Measurements from ENCODE around the gene PYGB.
"Not testable (repeated sequence)": the region's sequence is repeated elsewhere in the genome, so short reads cannot be mapped to it uniquely, and the experiment has no call there.

PYGB gene

DNA sequence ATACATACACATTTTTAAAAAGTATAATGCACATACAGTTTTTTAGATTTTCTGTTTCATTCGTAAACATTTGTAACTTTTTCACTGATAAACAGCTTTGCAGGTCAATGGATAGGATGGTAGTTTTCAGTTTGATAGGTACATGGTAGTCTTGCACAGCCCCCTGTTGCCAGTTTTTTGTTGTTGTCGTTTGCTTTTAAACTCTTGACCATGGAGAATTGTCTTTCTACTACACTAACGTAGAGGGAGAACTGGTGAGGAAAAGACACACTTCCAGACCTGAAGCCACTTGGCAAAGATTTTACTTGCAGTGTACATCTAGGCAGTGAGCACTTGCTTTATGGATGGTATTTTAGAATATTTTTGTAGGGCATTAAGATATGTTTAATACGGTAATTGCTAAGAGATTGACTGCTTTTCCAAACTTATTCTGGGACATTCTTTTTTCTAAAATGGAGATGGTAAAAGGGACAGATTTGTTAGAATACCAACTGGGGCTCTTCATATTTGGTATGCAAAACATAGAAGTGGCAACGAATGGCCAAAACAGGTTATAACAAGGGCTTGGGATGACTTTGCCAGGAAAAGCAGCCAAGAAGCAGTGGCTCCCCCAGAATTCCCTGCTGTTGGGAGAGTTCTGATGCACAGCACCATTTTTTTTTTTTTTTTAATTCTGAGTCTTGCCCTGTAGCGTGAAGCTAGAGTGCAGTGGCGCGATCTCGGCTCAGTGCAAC lies 1.5 kb downstream of the PYGB start:
- no peak for DNase-seq (ENCODE audit: low read depth in 2 of 2)

DNA sequence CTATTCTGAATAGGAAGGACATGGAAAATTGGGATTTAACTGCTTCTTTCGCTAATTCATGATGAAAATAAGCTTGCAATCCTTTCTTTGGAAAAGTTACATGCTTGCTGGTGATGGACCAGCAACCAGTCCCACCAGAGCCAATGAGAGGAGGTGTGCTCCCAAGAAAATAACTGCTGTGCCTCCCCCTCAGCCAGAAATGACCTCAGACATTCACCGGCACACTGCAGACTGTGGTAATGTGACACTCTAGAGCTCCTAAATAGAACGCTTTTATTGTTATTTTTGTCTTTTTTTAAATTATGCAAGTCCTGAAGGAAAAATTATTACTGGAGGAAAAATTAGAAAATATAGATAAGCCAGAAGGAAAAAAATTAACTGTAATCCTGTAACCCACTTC lies 2.6 kb downstream of the PYGB start:
- DNase-seq (ENCODE audit: low read depth in 2 of 2) = no peak

- DNase-seq (ENCODE audit: low read depth in 2 of 2) = no peak
Measured at GRCh38 chr20:25251019-25251418, 3.1 kb downstream of the PYGB start.

GRCh38 chr20:25251558-25251957 lies 3.7 kb downstream of the PYGB start:
- no peak for DNase-seq (ENCODE audit: low read depth in 2 of 2)

DNA sequence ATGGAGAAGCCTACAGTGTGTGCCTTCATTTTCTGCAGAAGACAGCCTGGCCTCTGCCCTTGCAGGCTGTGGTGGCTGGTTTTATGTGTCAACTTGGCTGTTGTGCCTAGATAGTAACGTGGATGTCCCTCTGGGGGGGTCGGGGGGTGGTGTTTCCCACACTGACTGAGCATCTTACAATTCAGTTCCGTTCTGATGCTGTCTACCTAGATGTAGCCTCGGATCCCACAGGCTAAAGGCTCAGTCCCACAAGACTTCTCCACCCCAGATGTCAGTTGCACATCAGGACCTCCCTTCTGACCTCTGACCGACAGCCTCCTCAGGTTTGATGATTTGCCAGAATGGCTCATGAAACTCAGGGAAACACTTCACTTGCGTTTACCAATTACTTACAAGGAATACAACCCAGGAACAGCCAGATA lies 4.4 kb downstream of the PYGB start:
- DNase-seq (ENCODE audit: low read depth in 2 of 2) = no peak

DNA sequence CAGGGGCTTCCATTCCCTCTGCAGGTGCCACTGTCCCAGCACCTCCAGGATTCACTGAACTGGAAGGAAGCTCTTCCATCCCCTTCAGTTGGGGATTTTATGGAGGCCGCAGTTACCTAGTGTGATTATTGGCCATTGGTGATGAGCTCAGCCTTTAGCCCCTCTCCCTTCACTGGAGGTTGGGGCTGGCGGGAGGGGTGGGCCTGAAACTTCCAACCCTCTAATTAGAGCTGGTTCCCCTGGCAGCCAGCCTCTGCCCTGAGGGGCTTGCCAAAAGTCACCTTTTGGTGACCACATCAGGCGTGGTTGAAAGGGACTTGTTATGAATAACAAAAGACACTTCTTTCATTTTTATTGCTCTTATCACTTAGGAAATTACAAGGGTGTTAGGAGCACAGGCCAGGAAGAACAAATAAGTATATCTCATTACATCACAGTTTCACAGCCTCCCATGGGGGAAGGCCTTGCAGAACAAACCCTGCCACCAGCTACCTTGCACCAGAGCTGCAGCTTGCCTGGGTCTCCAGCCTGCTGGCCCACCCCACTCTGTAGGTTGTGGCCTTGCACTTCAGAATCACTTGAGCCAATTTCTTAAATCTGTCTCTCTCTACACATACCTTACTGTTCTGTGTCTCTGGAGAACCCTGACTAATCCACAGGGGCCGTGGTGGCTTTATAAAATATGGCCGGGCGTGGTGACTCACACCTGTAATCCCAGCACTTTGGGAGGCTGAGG lies 5.0 kb downstream of the PYGB start:
- DNase-seq (ENCODE audit: low read depth in 2 of 2) = no peak

- no peak for DNase-seq (ENCODE audit: low read depth in 2 of 2)
Measured at GRCh38 chr20:25253606-25254275, 5.9 kb downstream of the PYGB start.

GRCh38 chr20:25254571-25254970 lies 6.7 kb downstream of the PYGB start:
- no peak for DNase-seq (ENCODE audit: low read depth in 2 of 2)

GRCh38 chr20:25254986-25255680 lies 7.2 kb downstream of the PYGB start:
- DNase-seq (ENCODE audit: low read depth in 2 of 2) = no peak

- no peak for DNase-seq (ENCODE audit: low read depth in 2 of 2)
Measured at GRCh38 chr20:25256226-25256859, 8.5 kb downstream of the PYGB start.

DNA sequence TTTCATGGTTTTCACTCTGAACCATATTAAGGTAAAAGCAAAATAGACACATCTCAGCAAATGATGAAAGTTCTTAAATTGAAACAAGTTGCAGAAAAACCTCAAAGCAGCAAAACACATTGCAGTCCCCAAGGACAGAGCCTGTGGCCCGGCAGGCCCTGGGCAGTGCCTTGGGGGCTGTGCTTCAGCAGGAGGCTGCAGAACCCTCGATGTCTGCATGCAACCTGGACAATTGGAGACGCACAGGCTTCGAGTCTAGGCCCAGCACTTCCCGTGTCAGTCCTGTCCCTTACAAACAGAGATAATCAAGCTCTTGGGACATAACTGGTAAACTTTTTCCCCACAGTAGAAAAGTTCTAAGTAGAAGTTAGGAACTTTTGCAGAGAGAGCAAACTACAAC lies 9.2 kb downstream of the PYGB start:
- no peak for DNase-seq (ENCODE audit: low read depth in 2 of 2)

- no peak for DNase-seq (ENCODE audit: low read depth in 2 of 2)
Measured at GRCh38 chr20:25257756-25258475, 10.0 kb downstream of the PYGB start.

GRCh38 chr20:25258476-25258805 lies 10.6 kb downstream of the PYGB start:
- DNase-seq (ENCODE audit: low read depth in 2 of 2) = no peak

- DNase-seq (ENCODE audit: low read depth in 2 of 2) = no peak
Measured at GRCh38 chr20:25258828-25259227, 10.9 kb downstream of the PYGB start.

- no peak for DNase-seq (ENCODE audit: low read depth in 2 of 2)
Measured at GRCh38 chr20:25259358-25259757, 11.5 kb downstream of the PYGB start.

- no peak for DNase-seq (ENCODE audit: low read depth in 2 of 2)
Measured at GRCh38 chr20:25259788-25260254, 11.9 kb downstream of the PYGB start.

- DNase-seq (ENCODE audit: low read depth in 2 of 2) = not testable (repeated sequence)
Measured at GRCh38 chr20:25260770-25261437, 13.0 kb downstream of the PYGB start.

DNA sequence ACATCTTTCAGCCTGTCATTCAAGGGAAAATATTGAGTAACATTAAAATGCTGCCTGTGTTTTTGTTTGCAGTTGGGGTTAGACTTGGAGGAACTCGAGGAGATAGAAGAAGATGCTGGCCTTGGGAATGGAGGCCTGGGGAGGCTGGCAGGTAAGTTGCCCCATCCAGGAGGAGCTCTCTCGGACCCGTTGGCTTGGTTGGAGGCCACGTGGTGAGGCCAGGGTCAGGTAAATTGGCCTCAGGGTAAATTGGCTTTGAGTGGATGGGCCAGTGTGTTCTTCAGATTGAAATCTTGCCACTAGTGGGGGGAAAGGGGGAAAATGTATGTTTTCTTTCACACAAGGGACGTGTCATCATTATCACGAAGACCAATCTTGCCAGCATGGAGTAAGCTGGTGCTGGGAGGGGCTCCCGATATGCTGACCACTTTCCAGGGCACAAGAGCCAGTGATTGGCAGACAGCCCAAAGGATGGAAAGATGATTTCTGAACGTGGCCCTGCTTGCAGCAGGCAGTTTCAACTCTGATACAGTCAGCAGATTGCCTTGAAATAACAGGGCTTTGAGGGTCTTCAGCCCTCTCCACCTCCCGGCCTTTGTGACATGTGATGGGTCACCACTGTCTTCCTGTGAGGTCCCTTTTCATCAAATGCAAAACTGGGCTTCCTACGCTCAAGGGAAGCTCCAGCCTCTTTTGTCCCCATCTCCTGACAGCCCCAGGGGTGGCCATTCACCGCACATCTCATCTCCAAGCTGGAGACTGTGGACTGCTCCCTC lies 21.4 kb downstream of the PYGB start:
- no peak for DNase-seq (ENCODE audit: low read depth in 2 of 2)

DNA sequence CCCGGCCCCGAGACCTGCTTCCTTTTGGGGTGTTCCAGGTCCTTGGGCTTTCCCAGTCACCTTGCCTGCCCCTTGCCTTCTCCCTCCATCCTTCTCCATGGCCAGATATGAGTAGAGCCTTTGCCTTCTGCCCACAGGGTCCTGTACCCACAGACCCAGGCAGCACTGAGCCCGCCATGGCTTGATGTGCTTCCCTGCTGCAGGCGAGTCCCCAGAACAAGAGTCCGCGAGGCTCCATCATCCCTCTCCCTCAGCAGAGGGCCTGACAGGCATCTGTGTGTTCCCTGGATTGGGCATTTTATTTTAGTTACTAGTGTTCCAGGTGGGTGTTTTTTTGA lies 21.9 kb downstream of the PYGB start:
- no peak for DNase-seq (ENCODE audit: low read depth in 2 of 2)

- DNase-seq (ENCODE audit: low read depth in 2 of 2) = no peak
Measured at GRCh38 chr20:25270829-25271251, 23.0 kb downstream of the PYGB start.

Measured in stimulated activated CD4-positive, alpha-beta T cell treated with anti-CD3 and anti-CD28 coated beads, Interleukin-12 subunit alpha, Interleukin-12 subunit beta, amount 100 ng/mL, for 24 hours (primary cell).